OCI-LY3 (cell line): ENCODE measurements around the gene VTI1A.

Experiments used
- EZH2phosphoT487 ChIP-seq: fragments of 200-600 bp; shearing (Covaris generic); IDR thresholded peaks from 2 replicates; pipeline ENCODE4 v1.6.1; 2018; ENCODE audit warnings: antibody characterized with exemption, mixed run types, low read depth
- TF ChIP-seq, protein P1 (sequence below): fragments of 200-600, 300-600 bp; sonication (generic); IDR thresholded peaks from 2 replicates; pipeline ENCODE4 v1.5.1; 2014; ENCODE audit warnings: antibody characterized with exemption, low read length, low read depth

DNA sequence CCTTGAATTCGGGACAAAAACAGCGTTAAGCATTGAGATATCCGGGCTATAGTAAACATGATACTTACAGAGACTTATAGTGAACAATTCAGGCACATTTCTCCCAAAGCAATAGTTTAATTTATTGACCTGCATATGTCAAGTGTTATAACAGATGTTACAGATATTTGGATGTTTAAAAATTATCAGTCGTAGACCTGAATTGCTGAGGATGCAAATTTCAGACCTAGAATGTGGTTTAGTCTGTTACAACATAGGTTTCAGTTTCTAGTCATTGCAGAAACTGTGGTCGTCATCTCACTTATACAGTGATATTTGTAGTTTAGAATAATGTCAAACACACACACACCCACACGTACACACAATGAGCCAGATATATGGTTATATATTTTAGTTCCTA is 85.2 kb downstream of the VTI1A start:
- TF ChIP-seq, protein P1, sequence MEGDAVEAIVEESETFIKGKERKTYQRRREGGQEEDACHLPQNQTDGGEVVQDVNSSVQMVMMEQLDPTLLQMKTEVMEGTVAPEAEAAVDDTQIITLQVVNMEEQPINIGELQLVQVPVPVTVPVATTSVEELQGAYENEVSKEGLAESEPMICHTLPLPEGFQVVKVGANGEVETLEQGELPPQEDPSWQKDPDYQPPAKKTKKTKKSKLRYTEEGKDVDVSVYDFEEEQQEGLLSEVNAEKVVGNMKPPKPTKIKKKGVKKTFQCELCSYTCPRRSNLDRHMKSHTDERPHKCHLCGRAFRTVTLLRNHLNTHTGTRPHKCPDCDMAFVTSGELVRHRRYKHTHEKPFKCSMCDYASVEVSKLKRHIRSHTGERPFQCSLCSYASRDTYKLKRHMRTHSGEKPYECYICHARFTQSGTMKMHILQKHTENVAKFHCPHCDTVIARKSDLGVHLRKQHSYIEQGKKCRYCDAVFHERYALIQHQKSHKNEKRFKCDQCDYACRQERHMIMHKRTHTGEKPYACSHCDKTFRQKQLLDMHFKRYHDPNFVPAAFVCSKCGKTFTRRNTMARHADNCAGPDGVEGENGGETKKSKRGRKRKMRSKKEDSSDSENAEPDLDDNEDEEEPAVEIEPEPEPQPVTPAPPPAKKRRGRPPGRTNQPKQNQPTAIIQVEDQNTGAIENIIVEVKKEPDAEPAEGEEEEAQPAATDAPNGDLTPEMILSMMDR = no peak
- TF ChIP-seq EZH2phosphoT487 = no peak
